HCT116 (cell line): ENCODE data around the gene GPC5. TPM values are rescaled to one million over a fixed set of nuclear protein-coding genes. Genes with fewer than 3 reads are reported as not detected.

Source experiments
- ATAC-seq: fragments of 200-7000 bp; cut with Tn5 transposase; 2 replicates; pipeline ENCODE4 v1.9.1; 2020; ENCODE audit warnings: mild to moderate bottlenecking, moderate library complexity
- BruUV-seq: library from RNA; stranded (reverse); fragments of 400-500 nt; replicated peaks from 2 replicates; lab custom pipeline; 2021; lab: Mats Ljungman, UMichigan
- CTCF ChIA-PET: fragments of 300-600 bp; sonication (Branson Sonifier 250); formaldehyde crosslinking; loops from one replicate; lab custom pipeline; 2021; ENCODE audit warnings: antibody characterized with exemption; lab: Charles Lee
- POLR2A ChIA-PET: fragments of 300-600, 350-600 bp; sonication (Branson Sonifier 250); formaldehyde crosslinking; loops from one replicate; lab custom pipeline; 2021; ENCODE audit warnings: antibody characterized with exemption; lab: Charles Lee
- RAD21 ChIA-PET, 2 experiments: fragments of 300-600 bp; sonication (Branson Sonifier 250); formaldehyde crosslinking; loops; one replicate each; lab custom pipeline; 2023; ENCODE audit warnings: low total read pairs in 2 of 2; ENCODE audit not compliant: uncharacterized antibody in 2 of 2, unreplicated experiment in 2 of 2, low non-redundant PET in 1 of 2; lab: Charles Lee
- DNase-seq: peaks from one replicate; pipeline ENCODE4 v3.0.0-alpha.2; 2010; ENCODE audit warnings: low read depth, low spot score
- H2AFZ ChIP-seq: fragments of 200-600 bp; shearing (Covaris generic), sonication (generic); 2 replicates; pipeline ENCODE4 v1.6.1; 2017; ENCODE audit warnings: low read depth, mixed run types, mixed read lengths, antibody characterized with exemption, low read length; ENCODE audit not compliant: poor library complexity, severe bottlenecking
- H3K27ac ChIP-seq: 2 replicates; pipeline ENCODE4 v1.5.1; 2012; ENCODE audit warnings: low read depth, low read length
- H3K27me3 ChIP-seq: fragments of 200-600 bp; sonication (generic); 2 replicates; pipeline ENCODE4 v1.6.1; 2016; ENCODE audit warnings: mixed run types, low read length, mixed read lengths; ENCODE audit not compliant: insufficient read depth
- H3K36me3 ChIP-seq, 2 experiments: fragments of 200-500 bp in 1 of 2; fragments of 200-600 bp in 1 of 2; sonication (Bioruptor generic) in 1 of 2; sonication (generic) in 1 of 2; 2 replicates each; pipeline versions ENCODE4 v1.5.1 to v1.6.1; 2014 to 2016; ENCODE audit warnings: low read length in 2 of 2, inconsistent platforms in 1 of 2, mixed read lengths in 1 of 2, mixed run types in 1 of 2; ENCODE audit not compliant: insufficient read depth in 2 of 2, control insufficient read depth in 1 of 2
- H3K4me1 ChIP-seq, 2 experiments: fragments of 200-600 bp in 1 of 2; sonication (generic) in 1 of 2; 2 replicates each; pipeline versions ENCODE4 v1.5.1 to v1.6.1; 2012 to 2017; ENCODE audit warnings: low read length in 2 of 2, inconsistent platforms in 1 of 2, mild to moderate bottlenecking in 1 of 2, mixed read lengths in 1 of 2, mixed run types in 1 of 2, moderate library complexity in 1 of 2; ENCODE audit not compliant: insufficient read depth in 2 of 2, control insufficient read depth in 1 of 2
- H3K4me2 ChIP-seq: fragments of 200-600 bp; sonication (generic); 2 replicates; pipeline ENCODE4 v1.6.1; 2017; ENCODE audit warnings: mixed run types, low read length, mixed read lengths
- H3K4me3 ChIP-seq, 2 experiments: fragments of 200-600 bp in 1 of 2; sonication (generic) in 1 of 2; replicated peaks in 1 of 2; 2 replicates each; pipeline ENCODE4 v1.5.1; 2011 to 2016; ENCODE audit warnings: low read length in 2 of 2, control low read depth in 1 of 2, low read depth in 1 of 2, mild to moderate bottlenecking in 1 of 2, mixed read lengths in 1 of 2, mixed run types in 1 of 2
- H3K79me2 ChIP-seq: fragments of 200-600 bp; sonication (generic); 2 replicates; pipeline ENCODE4 v1.6.1; 2017; ENCODE audit warnings: mild to moderate bottlenecking, mixed run types, low read length, moderate library complexity, mixed read lengths; ENCODE audit not compliant: insufficient read depth
- H3K9ac ChIP-seq: fragments of 200-600 bp; sonication (generic); 2 replicates; pipeline ENCODE4 v1.6.1; 2016; ENCODE audit warnings: low read length, mixed read lengths
- H3K9me2 ChIP-seq: fragments of 200-600 bp; sonication (generic), shearing (Covaris generic); 2 replicates; pipeline ENCODE4 v1.6.1; 2017; ENCODE audit warnings: mixed run types, mild to moderate bottlenecking, moderate library complexity; ENCODE audit not compliant: insufficient read depth
- H3K9me3 ChIP-seq, 2 experiments: fragments of 200-500 bp in 1 of 2; fragments of 200-600 bp in 1 of 2; sonication (Bioruptor generic) in 1 of 2; sonication (generic) in 1 of 2; 2 replicates each; pipeline ENCODE4 v1.6.1; 2014 to 2017; ENCODE audit warnings: low read length in 2 of 2, mixed read lengths in 2 of 2, inconsistent platforms in 1 of 2, low read depth in 1 of 2, mild to moderate bottlenecking in 1 of 2, mixed run types in 1 of 2, moderate library complexity in 1 of 2; ENCODE audit not compliant: control insufficient read depth in 1 of 2, insufficient read depth in 1 of 2
- H4K20me1 ChIP-seq: fragments of 200-600 bp; sonication (generic), shearing (Covaris generic); 2 replicates; pipeline ENCODE4 v1.6.1; 2017; ENCODE audit warnings: mixed run types, mild to moderate bottlenecking, moderate library complexity; ENCODE audit not compliant: insufficient read depth
- CBX3 ChIP-seq: IDR thresholded peaks from 2 replicates; pipeline ENCODE4 v1.6.1; 2012; ENCODE audit warnings: low read depth
- CTCF ChIP-seq, 3 experiments: fragments of 200-600 bp in 1 of 3; sonication (generic) in 1 of 3; IDR thresholded peaks in 2 of 3; conservative IDR thresholded peaks in 1 of 3; 2 replicates each; pipeline ENCODE4 v1.5.1; 2012 to 2017; ENCODE audit warnings: low read depth in 2 of 3, low read length in 2 of 3, antibody characterized with exemption in 1 of 3, borderline replicate concordance in 1 of 3, control low read depth in 1 of 3, mild to moderate bottlenecking in 1 of 3, mixed read lengths in 1 of 3, mixed run types in 1 of 3, moderate library complexity in 1 of 3; ENCODE audit not compliant: insufficient read depth in 1 of 3
- POLR2A ChIP-seq: IDR thresholded peaks from 2 replicates; pipeline ENCODE4 v1.7.0; 2011; ENCODE audit warnings: borderline replicate concordance; ENCODE audit not compliant: insufficient read depth, insufficient read length; ENCODE audit errors: extremely low read depth
- POLR2AphosphoS5 ChIP-seq: IDR thresholded peaks from 2 replicates; pipeline ENCODE4 v1.6.1; 2011; ENCODE audit warnings: mild to moderate bottlenecking, low read depth, low read length, moderate library complexity
- RAD21 ChIP-seq: IDR thresholded peaks from 2 replicates; pipeline ENCODE4 v1.6.1; 2012; ENCODE audit warnings: low read depth, mild to moderate bottlenecking
- REST ChIP-seq: IDR thresholded peaks from 2 replicates; pipeline ENCODE4 v1.6.1; 2012; ENCODE audit warnings: low read depth
- SRF ChIP-seq: IDR thresholded peaks from 2 replicates; pipeline ENCODE4 v1.6.1; 2012; ENCODE audit warnings: low read depth
- TCF7L2 ChIP-seq: IDR thresholded peaks from 2 replicates; pipeline ENCODE4 v1.7.0; 2011; ENCODE audit warnings: borderline replicate concordance, inconsistent platforms; ENCODE audit not compliant: insufficient read depth, insufficient read length; ENCODE audit errors: extremely low read depth
- intact Hi-C: fragments of 100-400 bp; cut with micrococcal nuclease; formaldehyde crosslinking; loops from 2 replicates; pipeline ENCODE4 v1.10.0; 2022
- total RNA-seq: library from RNA; stranded (reverse); gene quantifications from one replicate; pipeline ENCODE4 v1.2.1, GENCODE V29; 2021; ENCODE audit not compliant: unreplicated experiment

Gene GPC5
- total RNA-seq, 1 experiment from 2014 or later, result not detected

- Histone ChIP-seq H3K4me2 (no peak overlapping the region), H3K79me2 (no peaks in the 10 kb centered on the region), H3K4me1 (no peaks in the 10 kb centered on the region), H3K9me3 (no peaks in the 10 kb centered on the region), H3K27me3 (peaks cover 17% of the 10 kb centered on the region; the same call in 1 of the 2 replicates), H3K9ac (no peak overlapping the region), H2AFZ (no peak overlapping the region), H3K27ac (no peak overlapping the region), H3K4me3 (no peak overlapping the region), H3K36me3 (no peaks in the 10 kb centered on the region), H4K20me1 (no peaks in the 10 kb centered on the region), H3K9me2 (no peaks in the 10 kb centered on the region)
- intact Hi-C loops, result no loop called here
- TF ChIP-seq POLR2AphosphoS5, result no peak
- TF ChIP-seq CTCF (IDR thresholded peaks at IDR 0.05 in 2 of 3, conservative IDR thresholded peaks at IDR 0.05 in 1 of 3; ENCODE audit: borderline replicate concordance in 1 of 3, insufficient read depth in 1 of 3, low read depth in 2 of 3, low read length in 2 of 3), result no peak
- TF ChIP-seq SRF, result no peak
- TF ChIP-seq CBX3, result no peak
- no peak for TF ChIP-seq RAD21
- TF ChIP-seq TCF7L2, result no peak
- no peak for TF ChIP-seq POLR2A
- TF ChIP-seq REST, result no peak
- POLR2A ChIA-PET, result no interaction called here
- no peak for ATAC-seq
- CTCF ChIA-PET, result no interaction called here
- no peak for DNase-seq
- no TSS peak for BruUV-seq
- RAD21 ChIA-PET, result no interaction called here
Observed at GRCh38 chr13:91383836-91384235, 14.6 kb upstream of the GPC5 start.
